Fibroblast of lung (primary cell): ENCODE measurements around the gene PHF21A.

Experiments used
- EZH2 ChIP-seq: IDR thresholded peaks from 2 replicates; pipeline ENCODE4 v1.5.1; 2012; ENCODE audit warnings: low read length, control low read depth, mild to moderate bottlenecking; ENCODE audit errors: missing control alignments
- TF ChIP-seq, protein P1 (sequence below), 2 donors: IDR thresholded peaks in 1 of 2; conservative IDR thresholded peaks in 1 of 2; 1 replicate in 1 of 2; 2 replicates in 1 of 2; pipeline ENCODE4 v1.5.1; 2011 to 2012; ENCODE audit warnings: low read length in 2 of 2, control low read depth in 1 of 2, inconsistent platforms in 1 of 2, low read depth in 1 of 2, mild to moderate bottlenecking in 1 of 2

DNA sequence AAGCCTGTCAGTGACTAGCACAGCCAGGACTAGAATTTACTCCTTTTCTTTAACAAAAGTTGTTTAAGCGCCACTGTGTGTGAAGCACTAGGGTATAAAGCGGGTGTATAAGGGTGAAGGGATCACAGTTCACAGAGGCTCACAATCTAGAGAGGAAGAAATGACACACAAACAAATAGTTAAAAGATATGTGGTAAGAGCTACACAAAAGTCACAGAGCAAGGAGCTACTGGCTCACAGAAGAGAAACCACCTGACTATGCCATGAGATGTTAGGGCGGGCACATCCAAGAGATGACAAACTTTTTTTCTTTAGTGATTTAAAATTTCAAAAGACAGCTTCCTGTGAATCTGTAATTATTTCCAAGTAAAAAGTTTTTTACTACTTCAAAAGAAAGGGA lies 55.6 kb downstream of the PHF21A start:
- TF ChIP-seq, protein P1, sequence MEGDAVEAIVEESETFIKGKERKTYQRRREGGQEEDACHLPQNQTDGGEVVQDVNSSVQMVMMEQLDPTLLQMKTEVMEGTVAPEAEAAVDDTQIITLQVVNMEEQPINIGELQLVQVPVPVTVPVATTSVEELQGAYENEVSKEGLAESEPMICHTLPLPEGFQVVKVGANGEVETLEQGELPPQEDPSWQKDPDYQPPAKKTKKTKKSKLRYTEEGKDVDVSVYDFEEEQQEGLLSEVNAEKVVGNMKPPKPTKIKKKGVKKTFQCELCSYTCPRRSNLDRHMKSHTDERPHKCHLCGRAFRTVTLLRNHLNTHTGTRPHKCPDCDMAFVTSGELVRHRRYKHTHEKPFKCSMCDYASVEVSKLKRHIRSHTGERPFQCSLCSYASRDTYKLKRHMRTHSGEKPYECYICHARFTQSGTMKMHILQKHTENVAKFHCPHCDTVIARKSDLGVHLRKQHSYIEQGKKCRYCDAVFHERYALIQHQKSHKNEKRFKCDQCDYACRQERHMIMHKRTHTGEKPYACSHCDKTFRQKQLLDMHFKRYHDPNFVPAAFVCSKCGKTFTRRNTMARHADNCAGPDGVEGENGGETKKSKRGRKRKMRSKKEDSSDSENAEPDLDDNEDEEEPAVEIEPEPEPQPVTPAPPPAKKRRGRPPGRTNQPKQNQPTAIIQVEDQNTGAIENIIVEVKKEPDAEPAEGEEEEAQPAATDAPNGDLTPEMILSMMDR (conservative IDR thresholded peaks at IDR 0.05 in 1 of 2, IDR thresholded peaks at IDR 0.05 in 1 of 2; ENCODE audit: low read depth in 1 of 2, low read length in 2 of 2): no peak
- TF ChIP-seq EZH2: no peak
